ENCODE measurements around the gene UIMC1.

The UIMC1 gene

GRCh38 chr5:177041936-177042335 is 35.4 kb upstream of the UIMC1 start:
- DNase-seq (ENCODE audit: low read depth) = no peak
- no peak overlapping the region for H3K4me3 ChIP-seq (ENCODE audit: low read depth, low read length)
- TF ChIP-seq, protein P1, sequence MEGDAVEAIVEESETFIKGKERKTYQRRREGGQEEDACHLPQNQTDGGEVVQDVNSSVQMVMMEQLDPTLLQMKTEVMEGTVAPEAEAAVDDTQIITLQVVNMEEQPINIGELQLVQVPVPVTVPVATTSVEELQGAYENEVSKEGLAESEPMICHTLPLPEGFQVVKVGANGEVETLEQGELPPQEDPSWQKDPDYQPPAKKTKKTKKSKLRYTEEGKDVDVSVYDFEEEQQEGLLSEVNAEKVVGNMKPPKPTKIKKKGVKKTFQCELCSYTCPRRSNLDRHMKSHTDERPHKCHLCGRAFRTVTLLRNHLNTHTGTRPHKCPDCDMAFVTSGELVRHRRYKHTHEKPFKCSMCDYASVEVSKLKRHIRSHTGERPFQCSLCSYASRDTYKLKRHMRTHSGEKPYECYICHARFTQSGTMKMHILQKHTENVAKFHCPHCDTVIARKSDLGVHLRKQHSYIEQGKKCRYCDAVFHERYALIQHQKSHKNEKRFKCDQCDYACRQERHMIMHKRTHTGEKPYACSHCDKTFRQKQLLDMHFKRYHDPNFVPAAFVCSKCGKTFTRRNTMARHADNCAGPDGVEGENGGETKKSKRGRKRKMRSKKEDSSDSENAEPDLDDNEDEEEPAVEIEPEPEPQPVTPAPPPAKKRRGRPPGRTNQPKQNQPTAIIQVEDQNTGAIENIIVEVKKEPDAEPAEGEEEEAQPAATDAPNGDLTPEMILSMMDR (IDR thresholded peaks at IDR 0.05; ENCODE audit: low read depth, low read length, missing control alignments) = no peak

GRCh38 chr5:177040814-177041420 is 34.3 kb upstream of the UIMC1 start:
- no peak for DNase-seq (ENCODE audit: low read depth)
- TF ChIP-seq, protein P1 (IDR thresholded peaks at IDR 0.05; ENCODE audit: low read depth, low read length, missing control alignments) = no peak
- H3K4me3 ChIP-seq (ENCODE audit: low read depth, low read length) = no peak overlapping the region

DNA sequence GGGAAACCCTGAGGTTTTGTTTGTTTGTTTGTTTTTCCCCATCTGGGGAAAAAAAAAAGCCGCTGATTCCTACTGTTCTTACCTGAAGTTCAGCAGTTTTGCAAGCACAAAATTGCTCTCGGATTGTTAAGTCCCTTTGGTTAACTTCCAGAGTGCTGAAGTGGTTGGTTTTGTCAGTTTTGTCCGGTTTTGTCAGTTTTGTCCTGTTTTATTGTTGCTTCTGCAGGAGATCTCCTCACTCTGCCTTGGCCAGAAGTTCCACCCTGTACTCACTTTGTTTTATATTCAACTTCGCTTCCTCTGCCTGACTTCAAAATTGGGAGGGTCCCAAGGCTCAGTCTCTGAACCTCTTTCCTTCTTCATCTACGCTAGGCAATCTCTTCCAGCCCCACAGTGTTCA is 30.3 kb upstream of the UIMC1 start:
- TF ChIP-seq, protein P1 (IDR thresholded peaks at IDR 0.05; ENCODE audit: low read depth, low read length, missing control alignments) = no peak
- H3K4me3 ChIP-seq (ENCODE audit: low read depth, low read length) = no peak overlapping the region
- DNase-seq (ENCODE audit: low read depth) = no peak

DNA sequence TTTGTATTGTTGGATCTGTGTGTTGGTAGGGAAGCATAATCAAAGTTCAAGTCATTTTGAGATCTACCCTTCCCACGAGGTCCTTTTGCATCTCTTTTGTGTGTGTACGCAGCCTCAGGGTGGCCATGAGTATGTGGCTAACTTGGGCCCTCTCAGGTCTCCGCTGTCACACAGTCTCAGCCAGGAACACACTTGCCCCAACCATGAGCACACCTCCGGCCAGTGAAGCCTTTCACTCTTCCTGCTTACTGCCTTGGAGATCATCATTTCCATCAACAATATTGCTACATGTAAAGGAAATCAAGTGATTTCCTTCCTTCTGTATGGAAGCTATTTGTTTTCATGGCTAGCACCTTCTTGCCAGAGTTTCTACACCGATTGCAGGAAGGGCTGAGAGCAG is 29.9 kb upstream of the UIMC1 start:
- TF ChIP-seq, protein P1 (IDR thresholded peaks at IDR 0.05; ENCODE audit: low read depth, low read length, missing control alignments) = no peak
- no peak overlapping the region for H3K4me3 ChIP-seq (ENCODE audit: low read depth, low read length)

GRCh38 chr5:177035976-177036375 is 29.4 kb upstream of the UIMC1 start:
- TF ChIP-seq, protein P1 (IDR thresholded peaks at IDR 0.05; ENCODE audit: low read depth, low read length, missing control alignments) = no peak
- H3K4me3 ChIP-seq (ENCODE audit: low read depth, low read length) = no peak overlapping the region
- DNase-seq (ENCODE audit: low read depth) = no peak

More for the DNA sequence above, 29.9 kb upstream of the UIMC1 start:
- DNase-seq (ENCODE audit: low read depth) = no peak

- TF ChIP-seq, protein P1 (IDR thresholded peaks at IDR 0.05; ENCODE audit: low read depth, low read length, missing control alignments) = no peak
- H3K4me3 ChIP-seq (ENCODE audit: low read depth, low read length) = no peak overlapping the region
- no peak for DNase-seq (ENCODE audit: low read depth)
These were observed 22.9 kb upstream of the UIMC1 start for GRCh38 chr5:177029498-177029897.

DNA sequence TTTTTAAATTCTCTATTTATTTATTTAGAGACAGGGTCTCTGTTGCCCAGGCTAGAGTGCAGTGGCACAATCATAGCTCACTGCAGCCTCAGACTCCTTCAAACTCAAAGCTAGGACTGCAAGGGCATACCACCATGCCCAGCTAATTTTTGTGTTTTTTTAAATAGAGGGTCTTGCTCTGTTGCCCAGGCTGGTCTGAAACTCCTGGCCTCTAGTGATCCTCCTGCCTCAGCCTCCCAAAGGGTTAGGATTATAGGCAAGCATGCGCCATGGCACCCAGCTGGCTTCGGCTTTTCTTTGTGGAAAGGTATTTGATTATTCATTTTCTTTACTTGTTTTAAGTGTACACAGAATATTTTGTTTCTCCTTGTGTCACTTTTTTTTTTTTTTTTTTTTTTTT is 21.1 kb upstream of the UIMC1 start:
- no peak overlapping the region for H3K4me3 ChIP-seq (ENCODE audit: low read depth, low read length)
- TF ChIP-seq, protein P1 (IDR thresholded peaks at IDR 0.05; ENCODE audit: low read depth, low read length, missing control alignments) = no peak
- no peak for DNase-seq (ENCODE audit: low read depth)
